Fibroblast of villous mesenchyme (primary cell): Measurements from ENCODE around the gene PPP1R3E. TPM values are rescaled to one million over a fixed set of nuclear protein-coding genes. Genes with fewer than 3 reads are reported as not detected.

Source experiments
- DNase-seq: peaks from one replicate; pipeline ENCODE4 v3.0.0-alpha.2; 2010; ENCODE audit warnings: low read depth
- H3K4me3 ChIP-seq: 2 replicates; pipeline ENCODE4 v1.5.1; 2011; ENCODE audit warnings: low read depth, mild to moderate bottlenecking, low read length
- total RNA-seq: library from RNA; depleted of rRNA; stranded (reverse); fragments of >200 nt; gene quantifications from 2 replicates; pipeline ENCODE4 v1.2.3, GENCODE V29; 2012
- TF ChIP-seq, protein P1 (sequence below): IDR thresholded peaks from 2 replicates; pipeline ENCODE4 v1.5.1; 2012; ENCODE audit warnings: low read depth, mild to moderate bottlenecking, low read length; ENCODE audit not compliant: insufficient read depth

The PPP1R3E gene
- total RNA-seq, 1 donor, result 3.0 TPM

- H3K4me3 ChIP-seq, result no peak overlapping the region
- TF ChIP-seq, protein P1, sequence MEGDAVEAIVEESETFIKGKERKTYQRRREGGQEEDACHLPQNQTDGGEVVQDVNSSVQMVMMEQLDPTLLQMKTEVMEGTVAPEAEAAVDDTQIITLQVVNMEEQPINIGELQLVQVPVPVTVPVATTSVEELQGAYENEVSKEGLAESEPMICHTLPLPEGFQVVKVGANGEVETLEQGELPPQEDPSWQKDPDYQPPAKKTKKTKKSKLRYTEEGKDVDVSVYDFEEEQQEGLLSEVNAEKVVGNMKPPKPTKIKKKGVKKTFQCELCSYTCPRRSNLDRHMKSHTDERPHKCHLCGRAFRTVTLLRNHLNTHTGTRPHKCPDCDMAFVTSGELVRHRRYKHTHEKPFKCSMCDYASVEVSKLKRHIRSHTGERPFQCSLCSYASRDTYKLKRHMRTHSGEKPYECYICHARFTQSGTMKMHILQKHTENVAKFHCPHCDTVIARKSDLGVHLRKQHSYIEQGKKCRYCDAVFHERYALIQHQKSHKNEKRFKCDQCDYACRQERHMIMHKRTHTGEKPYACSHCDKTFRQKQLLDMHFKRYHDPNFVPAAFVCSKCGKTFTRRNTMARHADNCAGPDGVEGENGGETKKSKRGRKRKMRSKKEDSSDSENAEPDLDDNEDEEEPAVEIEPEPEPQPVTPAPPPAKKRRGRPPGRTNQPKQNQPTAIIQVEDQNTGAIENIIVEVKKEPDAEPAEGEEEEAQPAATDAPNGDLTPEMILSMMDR, result no peak
- DNase-seq, result no peak
Observed at GRCh38 chr14:23296012-23296777, 6.5 kb downstream of the PPP1R3E start.

DNA sequence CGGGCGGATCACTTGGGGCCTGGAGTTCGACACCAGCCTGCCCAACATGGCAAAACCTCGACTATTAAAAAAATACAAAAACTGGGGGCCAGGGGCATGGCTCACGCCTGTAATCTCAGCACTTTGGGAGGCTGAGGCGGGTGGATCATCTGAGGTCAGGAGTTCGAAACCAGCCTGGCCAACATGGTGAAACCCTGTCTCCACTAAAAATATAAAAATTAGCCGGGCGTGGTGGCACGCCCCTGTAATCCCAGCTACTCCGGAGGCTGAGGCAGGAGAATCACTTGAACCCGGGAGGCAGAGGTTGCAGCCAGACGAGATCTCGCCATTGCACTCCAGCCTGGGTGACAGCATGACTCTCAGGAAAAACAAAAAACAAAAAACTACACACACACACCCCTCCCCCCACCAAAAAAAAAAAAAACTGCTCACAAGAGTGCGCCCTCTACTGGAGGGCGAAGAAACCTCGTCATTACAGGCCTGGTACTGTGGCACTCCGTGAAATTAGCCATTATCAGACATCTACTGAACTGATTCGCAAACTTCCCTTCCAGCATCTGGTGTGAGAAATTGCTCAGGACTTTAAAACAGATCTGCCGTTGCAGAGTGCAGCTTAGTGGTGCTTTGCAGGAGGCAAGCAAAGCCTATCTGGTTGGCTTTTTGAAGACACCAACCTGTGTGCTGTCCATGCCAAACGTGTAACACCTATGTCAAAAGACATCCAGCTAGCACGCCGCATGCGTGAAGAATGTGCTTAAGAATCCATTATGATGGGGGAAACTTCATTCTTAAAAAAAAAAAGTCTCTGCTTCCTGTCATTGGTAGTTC is 7.7 kb downstream of the PPP1R3E start:
- TF ChIP-seq, protein P1, result peak; percentile 94
- peak; percentile 62 for DNase-seq
- no peak overlapping the region for H3K4me3 ChIP-seq

DNA sequence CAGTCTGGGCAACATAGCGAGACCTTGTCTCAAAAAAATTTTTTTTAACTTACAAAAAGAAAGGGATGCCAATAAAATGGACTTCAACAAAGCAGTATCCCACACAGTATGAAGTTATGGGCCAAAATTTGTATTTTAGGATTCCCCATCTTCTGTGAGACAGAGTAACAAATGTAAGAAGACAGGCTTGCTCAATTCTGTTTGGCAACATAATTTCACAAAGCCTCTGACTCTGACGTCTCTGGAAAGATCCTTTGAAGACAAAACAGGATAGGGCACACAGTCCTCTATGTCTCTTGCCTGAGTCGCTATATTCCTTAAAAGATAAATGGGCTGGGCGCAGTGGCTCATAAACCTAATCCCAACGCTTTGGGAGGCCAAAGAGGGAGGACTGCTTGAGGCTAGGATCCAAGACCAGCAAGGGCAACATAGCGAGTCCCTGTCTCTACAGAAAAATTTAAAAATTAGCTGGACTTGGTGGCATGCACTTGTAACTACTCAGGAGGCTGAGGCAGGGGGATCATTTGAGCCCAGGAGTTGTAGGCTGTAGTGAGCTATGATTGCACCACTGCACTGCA is 15.7 kb downstream of the PPP1R3E start:
- H3K4me3 ChIP-seq, result peak overlapping the region; percentile 93
- TF ChIP-seq, protein P1, result no peak
- DNase-seq, result peak; percentile 32

DNA sequence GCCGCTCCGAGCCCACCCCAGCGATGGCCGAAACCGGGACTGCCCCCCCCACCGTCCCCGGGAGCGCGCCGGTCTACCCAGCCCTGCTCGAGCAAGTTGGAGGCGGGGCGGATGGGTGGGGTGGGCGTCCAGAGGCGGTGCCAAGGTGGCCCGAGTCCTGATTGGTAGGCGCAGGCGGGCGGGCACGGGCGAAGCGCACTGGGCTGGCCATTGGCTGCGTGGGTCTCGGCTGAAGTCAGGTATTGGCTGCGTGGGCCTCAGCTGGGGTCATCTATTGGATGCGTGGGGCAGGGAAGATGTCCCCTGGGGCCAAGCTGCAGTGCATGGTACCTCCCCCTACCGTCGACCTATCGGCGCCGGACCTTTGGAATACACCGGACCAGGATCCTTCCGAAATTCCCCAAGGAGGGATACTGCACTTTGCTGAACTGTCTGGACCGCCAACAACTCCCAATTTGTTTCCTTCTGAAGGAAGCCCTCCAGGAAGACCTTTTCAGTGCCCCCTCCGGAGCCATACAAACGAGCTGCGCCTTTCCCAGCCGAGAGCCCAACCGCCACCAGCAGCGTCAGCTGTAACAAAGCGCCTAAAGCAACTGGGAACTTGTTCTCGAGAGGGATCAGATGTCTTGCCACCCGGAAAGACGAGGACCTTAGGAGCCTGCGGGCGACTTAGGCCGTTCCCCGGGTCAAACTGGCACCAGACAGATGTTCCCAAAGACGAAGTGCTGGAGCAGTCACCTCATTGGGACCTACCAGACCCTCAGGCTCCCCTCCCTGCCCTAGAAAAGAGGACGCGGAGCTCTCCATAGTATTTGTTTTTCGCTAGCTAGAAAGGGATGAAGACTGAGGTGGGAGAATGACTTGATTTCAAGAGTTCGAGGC is 16.4 kb downstream of the PPP1R3E start, which contains the start of gene HOMEZ:
HOMEZ (minus strand) TSS at position 113 of the 882 bp plus-strand sequence. CDS start 180 bp downstream, outside the sequence.
- TF ChIP-seq, protein P1, result no peak
- DNase-seq, result peak; percentile 98
- peak within 1 kb of the TSS; percentile 93 for H3K4me3 ChIP-seq

- TF ChIP-seq, protein P1, result no peak
- H3K4me3 ChIP-seq, result peak overlapping the region; percentile 93
- no peak for DNase-seq
Observed at GRCh38 chr14:23285530-23286019, 17.1 kb downstream of the PPP1R3E start.
